ENCODE measurements around the gene CORO1C. TPM values are rescaled to one million over a fixed set of nuclear protein-coding genes. Genes with fewer than 3 reads are reported as not detected.
"Not testable (repeated sequence)": the region's sequence is repeated elsewhere in the genome, so short reads cannot be mapped to it uniquely, and the experiment has no call there.

CORO1C gene
- total and polyA plus RNA-seq, 4 experiments from 2014 or later: 8.0 to 12.6 (median 11.1) TPM

DNA sequence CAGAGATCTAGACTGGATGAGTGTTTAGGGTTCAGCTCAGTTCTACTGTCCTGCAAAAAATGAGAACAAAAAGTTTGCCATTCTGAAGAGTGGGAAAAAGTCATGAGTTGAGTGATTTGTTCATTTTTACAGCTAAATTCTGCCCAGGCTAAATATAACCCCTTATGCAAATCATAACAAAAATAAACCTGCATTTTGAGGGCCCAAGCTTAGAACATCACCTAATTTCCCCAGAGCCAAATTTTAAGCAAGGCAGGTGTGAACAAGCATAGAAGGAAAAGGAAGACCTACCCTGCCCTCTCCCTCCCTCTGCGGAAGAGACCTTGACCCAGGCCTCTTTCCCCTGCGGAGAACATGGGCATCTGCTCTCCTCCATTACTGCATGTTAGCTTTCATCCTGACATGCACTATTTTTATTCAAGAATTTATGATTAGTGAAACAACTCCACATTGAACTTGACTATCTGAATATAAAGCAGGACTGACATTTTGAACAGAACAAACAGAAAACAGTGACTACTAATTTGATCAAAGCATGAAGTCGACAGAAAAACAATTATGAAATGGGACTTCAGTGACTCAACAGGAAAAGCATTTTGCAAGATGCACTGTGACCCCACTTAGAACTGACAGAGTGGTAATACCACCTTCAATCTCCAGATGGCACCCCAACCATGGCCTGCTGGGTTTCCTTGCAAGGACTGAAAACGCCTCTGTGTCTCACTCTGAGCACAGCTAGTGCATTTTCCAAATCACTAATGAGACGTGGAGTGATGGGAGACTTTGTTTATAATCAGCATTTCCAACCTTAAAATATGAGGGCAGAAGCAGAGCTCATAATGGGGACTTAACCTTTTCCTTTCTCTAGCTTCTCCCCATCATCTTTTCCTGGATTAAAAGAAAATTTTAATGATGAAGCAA is 66.7 kb downstream of the CORO1C start:
- H3K4me3 Mint-ChIP-seq: peak overlapping the region in 1 of 8 donors; percentile 20

DNA sequence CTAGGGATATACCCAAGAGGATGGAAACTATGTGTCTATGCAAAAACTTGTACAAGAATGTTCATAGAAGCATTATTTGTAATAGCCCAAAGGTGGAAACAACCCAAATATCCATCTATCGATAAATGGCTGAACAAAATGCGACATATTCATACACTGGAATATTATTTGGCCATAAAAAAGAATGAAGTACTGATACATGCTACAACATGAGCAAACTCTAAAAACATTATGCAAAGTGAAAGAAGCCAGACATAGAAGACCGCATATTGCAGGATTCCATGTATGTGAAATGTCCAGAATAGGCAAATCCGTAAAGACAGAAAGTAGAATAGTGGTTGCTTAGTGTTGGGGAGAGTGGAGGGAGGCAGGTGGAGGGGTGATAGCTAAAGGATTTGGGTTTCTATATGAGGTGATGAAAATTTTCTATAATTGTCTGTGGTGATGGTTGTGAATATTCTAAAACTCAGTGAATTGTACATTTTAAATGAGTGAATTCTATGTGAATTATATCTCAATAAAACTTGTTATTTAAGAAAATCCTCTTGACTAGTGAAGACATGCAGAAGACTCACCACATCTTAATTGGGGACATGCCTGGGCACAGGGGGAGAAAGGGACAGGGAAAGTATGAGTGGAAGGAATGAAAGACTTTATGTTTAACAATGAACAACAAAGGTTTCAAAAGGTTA is 67.8 kb downstream of the CORO1C start:
- ChIA-PET POLR2A (ENCODE audit: partially characterized antibody) (interaction anchor here (1.2 to 2.9 kb wide), 8 partner anchors 18 to 140 kb away, joined by 3 to 48 read pairs (median 8); partner anchors contain the start of genes ISCU, SART3 and SELPLG), CTCF (ENCODE audit: partially characterized antibody) (interaction anchor here (0.8 to 14.3 kb wide), 30 partner anchors 10 to 431 kb away, joined by 3 to 368 read pairs (median 9); partner anchors contain the start of genes ALKBH2, ISCU, SART3 and SELPLG)
- H3K36me3 ChIP-seq (ENCODE audit: insufficient read depth, low read length): no peaks in the 10 kb centered on the region
- H3K27ac Mint-ChIP-seq: peak overlapping the region in 6 of 7 donors; percentile 12 to 85 (median 66)
- no peaks in the 10 kb centered on the region for H3K9me3 ChIP-seq (ENCODE audit: control insufficient read depth in 1 of 2, low read length in 2 of 2)
- H3K9me3 Mint-ChIP-seq: no peaks in the 10 kb centered on the region
- no peak overlapping the region for H3K27ac ChIP-seq (ENCODE audit: low read depth, low read length)
- no peaks in the 10 kb centered on the region for H3K36me3 Mint-ChIP-seq
- no peaks in the 10 kb centered on the region for H3K27me3 ChIP-seq (ENCODE audit: insufficient read depth, low read length)
- no peak overlapping the region for H3K4me3 ChIP-seq (ENCODE audit: low read length in 2 of 2)
- no peaks in the 10 kb centered on the region for H3K27me3 Mint-ChIP-seq
- H3K4me3 Mint-ChIP-seq: no peak overlapping the region
- intact Hi-C loops (cut with micrococcal nuclease): loop anchor here (1.0 to 2.0 kb wide), 6 partner anchors 27 to 430 kb away; partner anchors contain the start of genes ALKBH2 and SELPLG
- H3K4me1 Mint-ChIP-seq: peaks cover 9 to 10% (median 9%) of the 10 kb centered on the region in 4 donors
- H3K4me1 ChIP-seq (ENCODE audit: insufficient read depth, low read length): peaks cover 14% of the 10 kb centered on the region
- no peak for DNase-seq

More for the DNA sequence above, 66.7 kb downstream of the CORO1C start:
- Mint-ChIP-seq H3K27me3 (no peaks in the 10 kb centered on the region), H3K9me3 (no peaks in the 10 kb centered on the region), H3K27ac (peak overlapping the region; percentile 78 to 93 (median 86)), H3K4me1 (peaks cover 9 to 10% (median 9%) of the 10 kb centered on the region in 4 donors), H3K36me3 (no peaks in the 10 kb centered on the region)
- H3K9me3 ChIP-seq (ENCODE audit: control insufficient read depth in 1 of 2, low read length in 2 of 2): no peaks in the 10 kb centered on the region
- no peaks in the 10 kb centered on the region for H3K27me3 ChIP-seq (ENCODE audit: insufficient read depth, low read length)
- CTCF ChIA-PET (ENCODE audit: partially characterized antibody): interaction anchor here (0.7 to 14.3 kb wide), 48 partner anchors 11 to 430 kb away, joined by 3 to 368 read pairs (median 6); partner anchors contain the start of genes ALKBH2, ISCU, SART3 and SELPLG
- POLR2A ChIA-PET (ENCODE audit: partially characterized antibody): interaction anchor here (0.6 to 2.9 kb wide), 14 partner anchors 11 to 288 kb away, joined by 3 to 48 read pairs (median 4); partner anchors contain the start of genes ISCU, SART3 and SELPLG
- intact Hi-C loops (cut with micrococcal nuclease): loop anchor here (1.0 to 2.0 kb wide), 7 partner anchors 26 to 429 kb away; partner anchors contain the start of genes ALKBH2, CORO1C and SELPLG
- H3K4me3 ChIP-seq (ENCODE audit: low read length in 2 of 2): no peak overlapping the region
- H3K36me3 ChIP-seq (ENCODE audit: insufficient read depth, low read length): no peaks in the 10 kb centered on the region
- DNase-seq: peak; percentile 79 to 85 (median 81)
- H3K27ac ChIP-seq (ENCODE audit: low read depth, low read length): no peak overlapping the region
- H3K4me1 ChIP-seq (ENCODE audit: insufficient read depth, low read length): peaks cover 14% of the 10 kb centered on the region

DNA sequence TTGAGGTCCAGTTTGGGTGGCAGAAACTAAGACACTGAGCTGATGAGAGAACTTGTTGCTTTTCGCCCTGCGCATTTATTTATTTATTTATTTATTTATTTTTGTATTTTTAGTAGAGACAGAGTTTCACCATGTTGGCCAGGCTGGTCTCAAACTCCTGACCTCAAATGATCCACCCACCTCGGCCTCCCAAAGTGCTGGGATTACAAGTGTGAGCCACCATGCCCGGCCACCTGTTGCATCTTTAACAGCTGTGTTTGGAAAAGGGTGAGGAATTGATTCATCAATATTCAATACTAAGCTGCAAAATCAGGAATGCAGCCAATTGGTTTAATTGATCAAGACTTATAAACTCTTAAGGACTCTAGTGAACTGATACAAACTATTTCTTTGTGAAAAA is 73.2 kb downstream of the CORO1C start:
- H3K4me1 Mint-ChIP-seq; H3K27me3 ChIP-seq (ENCODE audit: insufficient read depth, low read length); H3K4me3 ChIP-seq (ENCODE audit: low read length in 2 of 2); intact Hi-C loops (cut with micrococcal nuclease); H3K9me3 ChIP-seq (ENCODE audit: control insufficient read depth in 1 of 2, low read length in 2 of 2); H3K27me3 Mint-ChIP-seq; H3K4me3 Mint-ChIP-seq; DNase-seq; H3K36me3 Mint-ChIP-seq; H3K27ac Mint-ChIP-seq; H3K36me3 ChIP-seq (ENCODE audit: insufficient read depth, low read length); H3K4me1 ChIP-seq (ENCODE audit: insufficient read depth, low read length); H3K27ac ChIP-seq (ENCODE audit: low read depth, low read length); H3K9me3 Mint-ChIP-seq: not testable (repeated sequence)
- ChIA-PET CTCF (ENCODE audit: partially characterized antibody) (interaction anchor here (0.9 to 3.1 kb wide), 2 partner anchors 40 to 146 kb away, joined by 3 to 16 read pairs; no protein-coding TSS in a partner anchor), POLR2A (ENCODE audit: partially characterized antibody) (interaction anchor here (0.8 kb wide), 1 partner anchor 25 kb away, joined by 3 read pairs; the partner anchor contains the start of gene SELPLG)

DNA sequence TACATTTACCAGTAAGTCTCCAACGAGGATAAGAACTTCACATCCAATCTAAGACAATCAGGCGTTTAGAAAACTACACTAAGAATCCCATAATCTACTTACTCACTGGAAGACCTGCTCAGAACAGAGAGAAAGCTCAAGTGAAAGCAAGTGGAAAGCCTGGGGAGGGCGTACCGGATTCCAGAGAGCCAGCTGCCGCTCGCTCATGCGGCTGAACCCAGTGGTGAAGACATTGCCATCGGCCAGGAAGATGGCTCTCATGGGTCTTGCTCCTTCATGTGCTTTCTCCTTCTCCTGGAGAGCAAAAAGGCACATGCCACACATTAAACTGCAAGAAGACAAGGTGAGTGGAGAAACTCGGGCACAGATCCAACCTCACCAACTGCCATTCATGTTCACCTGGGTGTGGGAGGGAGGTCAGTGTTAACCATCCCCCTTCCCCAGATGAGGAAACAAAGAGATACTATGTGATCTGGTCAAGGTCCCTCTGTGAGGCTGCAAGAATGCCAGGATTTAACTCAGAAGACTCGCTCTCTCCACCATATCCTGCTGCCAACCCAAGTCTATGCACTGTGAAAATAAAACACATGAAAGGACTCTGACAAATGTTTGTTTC is 74.1 kb downstream of the CORO1C start:
- Histone ChIP-seq H3K27ac (ENCODE audit: low read depth, low read length) (no peak overlapping the region), H3K9me3 (ENCODE audit: control insufficient read depth in 1 of 2, low read length in 2 of 2) (no peaks in the 10 kb centered on the region), H3K27me3 (ENCODE audit: insufficient read depth, low read length) (no peaks in the 10 kb centered on the region), H3K4me1 (ENCODE audit: insufficient read depth, low read length) (no peaks in the 10 kb centered on the region), H3K36me3 (ENCODE audit: insufficient read depth, low read length) (no peaks in the 10 kb centered on the region), H3K4me3 (ENCODE audit: low read length in 2 of 2) (no peak overlapping the region)
- Mint-ChIP-seq H3K4me3 (no peak overlapping the region), H3K27me3 (no peaks in the 10 kb centered on the region), H3K4me1 (no peaks in the 10 kb centered on the region), H3K36me3 (peaks cover 0 to 7% of the 10 kb centered on the region in 2 donors), H3K27ac (peak overlapping the region in 2 of 7 donors; percentile 13 to 24), H3K9me3 (no peaks in the 10 kb centered on the region)
- no peak for DNase-seq
- ChIA-PET POLR2A (ENCODE audit: partially characterized antibody) (no interaction called here), CTCF (ENCODE audit: partially characterized antibody) (no interaction called here)
- intact Hi-C loops (cut with micrococcal nuclease): no loop called here

DNA sequence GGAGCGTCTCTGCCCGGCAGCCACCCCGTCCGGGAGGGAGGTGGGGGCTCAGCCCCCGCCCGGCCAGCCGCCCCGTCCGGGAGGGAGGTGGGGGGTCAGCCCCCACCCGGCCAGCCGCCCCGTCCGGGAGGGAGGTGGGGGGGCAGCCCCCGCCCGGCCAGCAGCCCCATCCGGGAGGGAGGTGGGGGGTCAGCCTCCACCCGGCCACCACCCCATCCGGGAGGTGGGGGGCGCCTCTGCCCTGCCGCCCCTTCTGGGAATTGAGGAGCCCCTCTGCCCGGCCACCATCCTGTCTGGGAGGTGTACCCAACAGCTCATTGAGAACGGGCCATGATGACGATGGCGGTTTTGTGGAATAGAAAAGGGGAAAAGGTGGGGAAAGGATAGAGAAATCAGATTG is 75.1 kb downstream of the CORO1C start:
- H3K4me3 Mint-ChIP-seq; H3K4me1 Mint-ChIP-seq; H3K27ac Mint-ChIP-seq; H3K9me3 ChIP-seq (ENCODE audit: control insufficient read depth in 1 of 2, low read length in 2 of 2); POLR2A ChIA-PET (ENCODE audit: partially characterized antibody); H3K36me3 Mint-ChIP-seq; H3K36me3 ChIP-seq (ENCODE audit: insufficient read depth, low read length); H3K4me1 ChIP-seq (ENCODE audit: insufficient read depth, low read length); intact Hi-C loops (cut with micrococcal nuclease); H3K4me3 ChIP-seq (ENCODE audit: low read length in 2 of 2); DNase-seq; H3K27me3 ChIP-seq (ENCODE audit: insufficient read depth, low read length); H3K27ac ChIP-seq (ENCODE audit: low read depth, low read length); H3K9me3 Mint-ChIP-seq; H3K27me3 Mint-ChIP-seq; CTCF ChIA-PET (ENCODE audit: partially characterized antibody): not testable (repeated sequence)

DNA sequence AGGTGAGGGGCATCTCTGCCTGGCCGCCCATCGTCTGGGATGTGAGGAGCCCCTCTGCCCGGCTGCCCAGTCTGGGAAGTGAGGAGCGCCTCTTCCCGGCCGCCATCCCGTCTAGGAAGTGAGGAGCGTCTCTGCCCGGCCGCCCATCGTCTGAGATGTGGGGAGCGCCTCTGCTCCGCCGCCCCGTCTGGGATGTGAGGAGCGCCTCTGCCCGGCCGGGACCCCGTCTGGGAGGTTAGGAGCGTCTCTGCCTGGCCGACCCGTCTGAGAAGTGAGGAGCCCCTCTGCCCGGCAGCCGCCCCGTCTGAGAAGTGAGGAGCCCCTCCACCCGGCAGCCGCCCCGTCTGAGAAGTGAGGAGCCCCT is 75.5 kb downstream of the CORO1C start:
- H3K27me3 Mint-ChIP-seq; POLR2A ChIA-PET (ENCODE audit: partially characterized antibody); H3K36me3 ChIP-seq (ENCODE audit: insufficient read depth, low read length); H3K27me3 ChIP-seq (ENCODE audit: insufficient read depth, low read length); H3K36me3 Mint-ChIP-seq; H3K9me3 ChIP-seq (ENCODE audit: control insufficient read depth in 1 of 2, low read length in 2 of 2); H3K4me1 Mint-ChIP-seq; H3K4me3 ChIP-seq (ENCODE audit: low read length in 2 of 2); H3K27ac ChIP-seq (ENCODE audit: low read depth, low read length); H3K4me3 Mint-ChIP-seq; DNase-seq; H3K9me3 Mint-ChIP-seq; H3K4me1 ChIP-seq (ENCODE audit: insufficient read depth, low read length); intact Hi-C loops (cut with micrococcal nuclease); H3K27ac Mint-ChIP-seq: not testable (repeated sequence)
- CTCF ChIA-PET (ENCODE audit: partially characterized antibody): interaction anchor here (1.8 kb wide), 1 partner anchor 38 kb away, joined by 5 read pairs; no protein-coding TSS in a partner anchor
